ENCODE data around the gene TLN1.

TLN1 gene

DNA sequence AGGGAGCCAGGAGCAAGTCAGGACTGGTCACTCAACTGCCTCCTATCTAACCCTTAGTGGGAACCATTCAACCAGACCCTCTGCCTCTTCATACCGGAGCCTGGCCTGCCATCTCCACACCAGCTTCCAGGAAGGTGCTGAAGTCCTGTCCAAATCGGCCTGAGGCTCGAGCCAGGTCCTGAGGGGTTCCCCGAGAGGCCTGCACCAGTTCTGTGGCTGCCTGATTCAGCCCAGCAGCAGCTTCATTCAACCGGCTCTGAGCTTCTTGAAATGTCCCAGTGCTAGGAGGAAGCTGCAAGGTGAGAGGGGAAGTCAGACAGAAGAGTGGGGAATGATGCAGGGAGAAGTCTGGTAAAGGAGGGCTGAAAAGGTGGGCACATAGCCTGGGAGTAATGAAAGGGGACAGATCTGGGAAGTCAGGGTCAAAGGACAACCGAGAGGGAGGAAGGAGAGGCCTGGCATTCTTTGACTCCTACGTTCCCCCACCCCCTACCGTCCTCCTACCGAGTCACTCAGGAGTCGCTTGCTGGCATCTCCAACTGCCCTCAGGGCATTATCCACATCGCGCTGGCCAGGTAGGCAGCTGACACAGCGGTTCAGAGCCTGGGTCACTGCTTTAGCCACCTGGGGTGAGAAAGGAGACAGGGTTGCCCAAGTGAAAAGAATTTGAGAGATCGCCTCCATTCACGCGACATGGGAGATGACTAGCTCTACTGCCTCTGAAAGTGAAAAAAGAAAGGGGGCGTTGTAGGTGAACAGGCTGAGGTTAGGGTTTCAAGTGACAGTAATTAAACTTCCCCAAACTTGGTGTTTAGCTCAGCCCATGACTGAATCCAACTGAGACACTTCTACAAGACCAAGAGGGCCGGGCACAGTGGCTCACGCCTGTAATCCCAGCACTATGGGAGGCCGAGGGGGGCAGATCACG is 20.2 kb downstream of the TLN1 start:
- no peak overlapping the region for H3K4me3 ChIP-seq (ENCODE audit: low read depth in 1 of 5, low read length in 5 of 5)
- no peak overlapping the region for H3K9ac ChIP-seq (ENCODE audit: low read length in 5 of 5)
- H3K27me3 ChIP-seq (ENCODE audit: control insufficient read depth in 5 of 5, insufficient read depth in 4 of 5, low read length in 5 of 5) = no peaks in the 10 kb centered on the region
- H3K27ac ChIP-seq (ENCODE audit: low read depth, low read length) = no peak overlapping the region
- H3K36me3 ChIP-seq (ENCODE audit: control insufficient read depth in 5 of 5, insufficient read depth in 5 of 5, low read length in 5 of 5) = peaks cover 19 to 95% (median 94%) of the 10 kb centered on the region in 5 donors
- H3K9me3 ChIP-seq (ENCODE audit: control insufficient read depth in 5 of 5, low read length in 5 of 5) = peaks cover 0 to 3% (median 0%) of the 10 kb centered on the region in 5 donors
- H3K4me1 ChIP-seq (ENCODE audit: control insufficient read depth in 5 of 5, insufficient read depth in 5 of 5, low read length in 5 of 5) = peaks cover 0 to 3% (median 0%) of the 10 kb centered on the region in 5 donors

DNA sequence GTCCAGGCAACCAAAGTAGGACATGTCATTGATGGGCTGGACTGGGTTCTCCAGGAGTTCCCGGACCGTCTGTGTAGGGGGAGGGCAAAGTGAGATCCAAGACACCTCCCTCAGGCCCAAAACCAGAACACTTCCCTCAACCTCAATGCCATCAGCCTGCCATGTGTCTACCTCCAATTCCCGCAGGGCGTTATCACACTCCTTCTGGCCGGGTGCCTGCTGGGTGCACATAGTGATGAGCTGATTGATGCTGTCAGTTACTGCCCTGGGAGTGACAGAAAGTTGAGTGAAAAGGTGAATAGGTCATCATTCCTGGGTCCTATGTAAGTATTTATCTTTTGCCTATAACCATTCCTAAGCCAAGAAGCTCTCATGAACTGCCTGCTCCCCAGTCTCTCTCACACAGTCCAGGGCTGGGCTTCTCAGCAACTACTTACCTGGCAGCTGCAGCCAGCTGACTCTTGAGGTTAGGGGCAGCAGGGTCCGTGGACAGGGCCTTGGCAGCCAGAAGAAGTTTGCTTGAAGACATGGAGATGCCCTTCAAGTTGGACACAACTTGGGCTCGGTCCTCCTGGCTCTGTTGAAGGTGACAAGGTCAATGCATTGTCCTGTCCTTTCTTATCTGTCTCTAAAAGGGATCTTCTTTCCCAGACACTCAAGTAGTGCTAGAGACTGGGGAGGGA is 21.0 kb downstream of the TLN1 start:
- Histone ChIP-seq H3K27ac (ENCODE audit: low read depth, low read length) (no peak overlapping the region), H3K4me3 (ENCODE audit: low read depth in 1 of 5, low read length in 5 of 5) (no peak overlapping the region), H3K4me1 (ENCODE audit: control insufficient read depth in 5 of 5, insufficient read depth in 5 of 5, low read length in 5 of 5) (peaks cover 0 to 4% (median 0%) of the 10 kb centered on the region in 5 donors), H3K27me3 (ENCODE audit: control insufficient read depth in 5 of 5, insufficient read depth in 4 of 5, low read length in 5 of 5) (no peaks in the 10 kb centered on the region), H3K36me3 (ENCODE audit: control insufficient read depth in 5 of 5, insufficient read depth in 5 of 5, low read length in 5 of 5) (peaks cover 19 to 95% (median 94%) of the 10 kb centered on the region in 5 donors), H3K9ac (ENCODE audit: low read length in 5 of 5) (no peak overlapping the region), H3K9me3 (ENCODE audit: control insufficient read depth in 5 of 5, low read length in 5 of 5) (peaks cover 0 to 3% (median 0%) of the 10 kb centered on the region in 5 donors)

DNA sequence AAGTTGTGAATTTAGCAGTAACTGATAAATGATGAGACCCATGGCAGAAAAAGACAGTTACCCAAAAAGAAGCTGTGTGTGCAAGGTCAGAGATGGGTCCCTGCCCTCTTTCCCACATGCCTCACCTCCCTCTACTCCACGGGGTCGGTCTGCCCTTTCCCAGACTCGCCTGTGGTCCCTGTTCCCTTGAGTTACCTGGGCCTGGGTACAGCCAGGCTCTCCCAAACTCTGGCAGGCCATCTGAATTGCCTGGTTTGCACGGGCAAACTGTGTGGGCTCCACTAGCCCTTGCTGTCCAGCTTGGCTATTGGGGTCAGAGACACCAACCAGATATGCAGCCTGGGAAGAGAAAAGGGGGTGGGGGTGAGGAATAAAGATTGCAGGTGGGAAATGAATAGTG is 23.8 kb downstream of the TLN1 start:
- Histone ChIP-seq H3K9me3 (ENCODE audit: control insufficient read depth in 5 of 5, low read length in 5 of 5) (no peaks in the 10 kb centered on the region), H3K36me3 (ENCODE audit: control insufficient read depth in 5 of 5, insufficient read depth in 5 of 5, low read length in 5 of 5) (peaks cover 13 to 95% (median 94%) of the 10 kb centered on the region in 5 donors), H3K4me3 (ENCODE audit: low read depth in 1 of 5, low read length in 5 of 5) (no peak overlapping the region), H3K27ac (ENCODE audit: low read depth, low read length) (no peak overlapping the region), H3K9ac (ENCODE audit: low read length in 5 of 5) (no peak overlapping the region), H3K27me3 (ENCODE audit: control insufficient read depth in 5 of 5, insufficient read depth in 4 of 5, low read length in 5 of 5) (no peaks in the 10 kb centered on the region), H3K4me1 (ENCODE audit: control insufficient read depth in 5 of 5, insufficient read depth in 5 of 5, low read length in 5 of 5) (peaks cover 0 to 9% (median 0%) of the 10 kb centered on the region in 5 donors)

DNA sequence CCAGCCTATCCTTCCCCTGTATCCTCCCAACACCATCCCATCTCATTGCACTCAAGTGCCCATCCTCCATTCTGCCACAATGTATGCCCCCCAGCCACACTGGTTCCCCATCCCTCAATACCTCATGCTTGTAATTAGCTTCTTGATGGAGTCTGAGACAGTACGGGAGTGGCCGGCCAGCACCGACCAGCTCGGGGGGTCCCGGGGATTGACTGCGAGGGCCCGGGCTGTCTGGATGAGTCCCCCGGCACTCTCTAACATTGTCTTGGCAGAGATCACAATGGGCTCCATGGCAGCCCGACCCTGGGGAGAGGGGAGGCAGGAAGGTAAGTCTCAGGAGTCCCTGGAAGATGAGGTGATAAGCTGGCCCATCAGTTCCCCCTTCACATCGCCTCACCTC is 25.0 kb downstream of the TLN1 start:
- H3K9me3 ChIP-seq (ENCODE audit: control insufficient read depth in 5 of 5, low read length in 5 of 5) = no peaks in the 10 kb centered on the region
- H3K9ac ChIP-seq (ENCODE audit: low read length in 5 of 5) = no peak overlapping the region
- peaks cover 0 to 9% (median 0%) of the 10 kb centered on the region in 5 donors for H3K4me1 ChIP-seq (ENCODE audit: control insufficient read depth in 5 of 5, insufficient read depth in 5 of 5, low read length in 5 of 5)
- H3K27me3 ChIP-seq (ENCODE audit: control insufficient read depth in 5 of 5, insufficient read depth in 4 of 5, low read length in 5 of 5) = no peaks in the 10 kb centered on the region
- H3K27ac ChIP-seq (ENCODE audit: low read depth, low read length) = no peak overlapping the region
- H3K36me3 ChIP-seq (ENCODE audit: control insufficient read depth in 5 of 5, insufficient read depth in 5 of 5, low read length in 5 of 5) = peaks cover 13 to 94% (median 93%) of the 10 kb centered on the region in 5 donors
- H3K4me3 ChIP-seq (ENCODE audit: low read depth in 1 of 5, low read length in 5 of 5) = no peak overlapping the region

DNA sequence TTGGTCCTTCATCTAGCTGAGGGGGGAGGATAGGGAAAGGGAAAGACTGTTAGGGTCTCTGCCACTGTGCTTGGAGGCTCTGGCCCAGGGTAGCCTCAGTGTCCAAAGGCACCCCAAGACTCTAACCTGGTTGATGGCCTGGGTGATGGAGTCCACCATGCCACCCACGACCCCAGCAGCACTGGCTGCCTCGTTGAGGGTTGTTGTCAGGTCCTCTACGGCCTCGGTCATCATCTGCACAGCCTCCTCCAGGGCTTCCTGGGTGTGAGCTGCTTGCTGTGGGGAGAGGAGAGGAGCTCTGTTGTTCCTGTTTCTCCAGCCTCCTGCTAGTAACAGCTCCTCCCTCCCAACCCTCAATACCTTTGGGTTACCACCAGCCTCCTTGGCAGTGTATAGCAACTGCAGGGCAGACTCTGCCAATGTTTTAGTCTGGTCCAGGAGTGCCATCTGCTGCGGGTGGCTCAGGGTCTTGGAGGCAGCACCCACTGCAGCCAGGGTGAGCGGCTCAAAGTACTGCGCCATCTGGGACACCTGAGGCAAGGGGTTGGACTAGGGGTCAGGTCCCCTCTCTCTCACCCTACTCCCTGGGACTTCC is 26.1 kb downstream of the TLN1 start:
- no peaks in the 10 kb centered on the region for H3K27me3 ChIP-seq (ENCODE audit: control insufficient read depth in 5 of 5, insufficient read depth in 4 of 5, low read length in 5 of 5)
- peaks cover 0 to 9% (median 0%) of the 10 kb centered on the region in 5 donors for H3K4me1 ChIP-seq (ENCODE audit: control insufficient read depth in 5 of 5, insufficient read depth in 5 of 5, low read length in 5 of 5)
- H3K27ac ChIP-seq (ENCODE audit: low read depth, low read length) = no peak overlapping the region
- peaks cover 20 to 94% (median 93%) of the 10 kb centered on the region in 5 donors for H3K36me3 ChIP-seq (ENCODE audit: control insufficient read depth in 5 of 5, insufficient read depth in 5 of 5, low read length in 5 of 5)
- H3K9me3 ChIP-seq (ENCODE audit: control insufficient read depth in 5 of 5, low read length in 5 of 5) = no peaks in the 10 kb centered on the region
- H3K9ac ChIP-seq (ENCODE audit: low read length in 5 of 5) = no peak overlapping the region
- H3K4me3 ChIP-seq (ENCODE audit: low read depth in 1 of 5, low read length in 5 of 5) = no peak overlapping the region

DNA sequence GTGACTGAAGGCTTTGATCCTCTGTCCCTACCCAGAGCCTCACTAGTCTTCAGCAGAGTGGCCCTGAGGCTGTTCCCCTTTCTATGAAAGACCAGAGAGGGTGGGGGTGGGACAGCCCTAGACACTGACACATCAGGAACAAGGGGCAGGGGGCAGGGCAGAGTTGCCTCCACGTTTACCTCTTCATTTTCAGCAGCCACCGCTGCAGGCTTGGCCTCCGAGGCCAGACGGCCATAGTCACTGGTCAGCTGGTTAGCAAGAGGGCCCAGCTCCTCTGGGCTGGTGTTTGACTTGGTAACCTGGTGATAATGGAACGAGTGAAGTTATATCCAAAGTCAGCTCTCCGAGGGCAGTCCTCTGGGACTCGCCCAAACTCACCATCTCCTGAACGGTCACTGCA is 26.6 kb downstream of the TLN1 start:
- no peaks in the 10 kb centered on the region for H3K9me3 ChIP-seq (ENCODE audit: control insufficient read depth in 5 of 5, low read length in 5 of 5)
- no peak overlapping the region for H3K27ac ChIP-seq (ENCODE audit: low read depth, low read length)
- H3K36me3 ChIP-seq (ENCODE audit: control insufficient read depth in 5 of 5, insufficient read depth in 5 of 5, low read length in 5 of 5) = peaks cover 25 to 94% (median 93%) of the 10 kb centered on the region in 5 donors
- peaks cover 0 to 9% (median 0%) of the 10 kb centered on the region in 5 donors for H3K4me1 ChIP-seq (ENCODE audit: control insufficient read depth in 5 of 5, insufficient read depth in 5 of 5, low read length in 5 of 5)
- no peak overlapping the region for H3K9ac ChIP-seq (ENCODE audit: low read length in 5 of 5)
- no peaks in the 10 kb centered on the region for H3K27me3 ChIP-seq (ENCODE audit: control insufficient read depth in 5 of 5, insufficient read depth in 4 of 5, low read length in 5 of 5)
- H3K4me3 ChIP-seq (ENCODE audit: low read depth in 1 of 5, low read length in 5 of 5) = no peak overlapping the region

DNA sequence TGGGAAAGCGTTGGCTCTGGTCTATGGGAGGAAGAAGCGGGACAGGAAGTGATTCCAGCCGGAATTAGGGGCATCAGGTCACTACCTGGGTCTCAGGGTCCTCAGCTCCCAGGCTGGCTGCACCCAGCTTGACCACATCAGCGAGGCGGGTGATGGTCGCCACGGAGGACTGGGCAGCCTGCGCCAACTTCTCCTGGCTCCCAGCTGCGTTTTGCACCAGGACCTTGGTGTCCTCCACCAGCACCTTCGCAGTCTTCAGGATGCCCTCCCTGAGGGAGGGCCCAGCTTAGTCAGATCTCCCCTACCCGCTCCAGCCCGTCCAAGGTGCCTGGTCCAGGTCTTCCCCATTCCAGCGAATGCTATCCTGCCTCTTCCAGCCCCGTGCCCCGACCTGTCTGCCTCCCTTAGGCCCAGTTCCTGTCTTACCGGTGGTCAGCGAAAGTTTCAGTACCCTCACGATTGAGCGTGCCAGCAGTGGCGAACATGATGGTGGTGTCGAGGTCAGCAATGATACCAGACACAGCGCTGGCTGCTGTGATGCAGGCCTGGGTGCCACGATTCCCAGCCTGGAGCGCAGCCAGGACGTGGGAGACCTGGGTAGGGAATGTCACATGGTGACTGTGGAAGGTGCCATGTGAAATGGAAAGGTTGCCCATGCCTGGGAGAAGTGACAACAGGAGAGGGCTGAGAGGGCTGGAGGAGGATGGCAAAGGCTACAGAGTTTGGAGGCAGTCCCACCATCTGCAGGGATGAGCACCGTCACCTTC is 27.9 kb downstream of the TLN1 start:
- Histone ChIP-seq H3K9ac (ENCODE audit: low read length in 5 of 5) (no peak overlapping the region), H3K36me3 (ENCODE audit: control insufficient read depth in 5 of 5, insufficient read depth in 5 of 5, low read length in 5 of 5) (peaks cover 24 to 99% (median 98%) of the 10 kb centered on the region in 5 donors)

DNA sequence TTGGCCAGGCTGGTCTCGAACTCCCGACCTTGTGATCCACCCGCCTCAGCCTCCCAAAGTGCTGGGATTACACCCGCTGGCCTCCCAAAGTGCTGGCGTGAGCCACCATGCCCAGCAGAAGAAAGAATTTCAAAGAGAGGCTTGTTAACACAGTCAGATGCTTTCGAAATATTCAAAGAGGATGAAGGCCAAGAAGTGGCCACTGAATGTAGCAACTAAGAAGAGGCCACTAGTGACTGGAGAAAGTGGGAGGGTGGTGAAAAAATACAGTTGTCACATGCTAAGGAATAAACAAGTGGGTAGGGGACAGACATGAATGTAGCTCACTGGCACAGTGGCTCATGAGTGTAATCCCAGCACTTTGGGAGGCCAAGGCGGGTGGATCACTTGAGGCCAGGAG is 29.3 kb downstream of the TLN1 start:
- Histone ChIP-seq H3K4me1 (ENCODE audit: control insufficient read depth in 5 of 5, insufficient read depth in 5 of 5, low read length in 5 of 5) (peaks cover 0 to 9% (median 0%) of the 10 kb centered on the region in 5 donors), H3K36me3 (ENCODE audit: control insufficient read depth in 5 of 5, insufficient read depth in 5 of 5, low read length in 5 of 5) (peaks cover 19 to 99% (median 98%) of the 10 kb centered on the region in 5 donors), H3K27me3 (ENCODE audit: control insufficient read depth in 5 of 5, insufficient read depth in 4 of 5, low read length in 5 of 5) (no peaks in the 10 kb centered on the region), H3K9ac (ENCODE audit: low read length in 5 of 5) (no peak overlapping the region), H3K27ac (ENCODE audit: low read depth, low read length) (no peak overlapping the region), H3K9me3 (ENCODE audit: control insufficient read depth in 5 of 5, low read length in 5 of 5) (no peaks in the 10 kb centered on the region), H3K4me3 (ENCODE audit: low read depth in 1 of 5, low read length in 5 of 5) (no peak overlapping the region)

More for the DNA sequence above, 27.9 kb downstream of the TLN1 start:
- Histone ChIP-seq H3K27me3 (ENCODE audit: control insufficient read depth in 5 of 5, insufficient read depth in 4 of 5, low read length in 5 of 5) (no peaks in the 10 kb centered on the region), H3K4me3 (ENCODE audit: low read depth in 1 of 5, low read length in 5 of 5) (no peak overlapping the region), H3K4me1 (ENCODE audit: control insufficient read depth in 5 of 5, insufficient read depth in 5 of 5, low read length in 5 of 5) (peaks cover 0 to 9% (median 0%) of the 10 kb centered on the region in 5 donors), H3K27ac (ENCODE audit: low read depth, low read length) (no peak overlapping the region), H3K9me3 (ENCODE audit: control insufficient read depth in 5 of 5, low read length in 5 of 5) (no peaks in the 10 kb centered on the region)

DNA sequence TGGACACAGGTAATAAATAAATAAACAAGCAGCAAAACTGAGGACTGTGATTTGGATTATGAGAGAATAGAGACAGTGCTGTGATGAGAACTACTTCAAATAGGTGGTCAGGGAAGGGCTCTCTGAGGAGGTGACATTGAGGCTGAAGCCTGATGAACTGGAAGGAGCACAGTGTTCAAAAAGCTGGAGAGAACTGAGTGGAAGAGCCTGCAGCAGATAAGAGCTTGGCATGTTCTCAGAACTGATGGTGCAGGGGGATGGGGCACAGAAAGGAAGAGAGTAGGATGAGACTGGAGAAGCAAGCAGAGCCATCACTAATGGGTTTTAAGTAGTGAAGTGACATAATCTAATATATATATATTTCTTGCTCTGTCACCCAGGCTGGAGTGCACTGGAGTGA is 31.1 kb downstream of the TLN1 start:
- Histone ChIP-seq H3K36me3 (ENCODE audit: control insufficient read depth in 5 of 5, insufficient read depth in 5 of 5, low read length in 5 of 5) (peaks cover 19 to 99% (median 96%) of the 10 kb centered on the region in 5 donors), H3K27ac (ENCODE audit: low read depth, low read length) (no peak overlapping the region), H3K27me3 (ENCODE audit: control insufficient read depth in 5 of 5, insufficient read depth in 4 of 5, low read length in 5 of 5) (no peaks in the 10 kb centered on the region), H3K9me3 (ENCODE audit: control insufficient read depth in 5 of 5, low read length in 5 of 5) (no peaks in the 10 kb centered on the region), H3K4me3 (ENCODE audit: low read depth in 1 of 5, low read length in 5 of 5) (no peak overlapping the region), H3K4me1 (ENCODE audit: control insufficient read depth in 5 of 5, insufficient read depth in 5 of 5, low read length in 5 of 5) (peaks cover 0 to 6% (median 0%) of the 10 kb centered on the region in 5 donors), H3K9ac (ENCODE audit: low read length in 5 of 5) (no peak overlapping the region)
